GM21737 (cell line): ENCODE measurements around the gene NOTCH2.

Experiments used
- ATAC-seq: cut with Tn5 transposase; IDR thresholded peaks from one replicate; pipeline ENCODE4 v1.9.1; 2021; ENCODE audit warnings: mild to moderate bottlenecking, moderate library complexity; ENCODE audit not compliant: unreplicated experiment

NOTCH2 gene

DNA sequence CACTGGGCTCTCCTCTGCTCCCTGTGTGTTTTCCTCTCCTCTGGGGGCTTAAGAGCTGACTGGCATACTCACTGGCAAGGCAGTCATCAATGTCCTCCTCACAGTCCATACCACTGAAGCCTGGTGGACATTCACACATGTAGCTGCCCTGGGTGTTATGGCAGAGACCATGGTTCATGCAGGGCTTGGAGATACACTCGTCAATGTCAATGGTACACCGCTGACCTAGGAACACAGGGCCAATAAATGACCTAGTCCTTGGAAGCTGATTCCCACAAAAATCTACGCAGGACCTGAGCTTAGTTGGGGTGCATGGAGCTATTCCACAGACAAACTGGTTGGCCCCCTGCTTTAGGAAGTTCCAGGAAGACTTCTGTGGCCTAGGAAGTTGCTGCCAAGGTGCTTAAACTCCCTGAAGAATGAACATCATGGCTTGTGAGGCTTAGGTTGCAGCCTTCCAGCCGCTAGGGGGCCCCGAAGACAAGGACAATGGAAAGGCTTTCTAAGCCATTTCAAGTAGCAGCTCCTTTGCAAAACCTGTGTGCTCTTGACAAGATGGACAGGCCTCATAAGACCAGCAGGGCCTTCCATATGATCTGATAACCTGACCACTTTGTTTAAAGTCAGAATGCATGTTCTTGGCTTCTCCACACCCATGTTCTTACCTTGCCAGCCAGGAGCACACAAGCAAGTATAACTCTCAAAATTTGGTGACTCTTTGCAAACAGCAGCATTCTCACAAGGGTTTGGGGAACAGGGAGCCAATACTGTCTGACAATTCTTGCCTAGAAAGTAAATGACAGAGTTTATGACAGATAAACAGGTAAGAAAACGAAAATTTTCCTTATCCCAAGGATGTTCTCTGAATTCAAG, 120.9 kb downstream of the NOTCH2 start:
- no peak for ATAC-seq

GRCh38 chr1:119947468-119947867, 122.0 kb downstream of the NOTCH2 start:
- no peak for ATAC-seq

GRCh38 chr1:119946724-119947123, 122.7 kb downstream of the NOTCH2 start:
- no peak for ATAC-seq

GRCh38 chr1:119943216-119943615, 126.2 kb downstream of the NOTCH2 start:
- no peak for ATAC-seq

- ATAC-seq, result no peak
These were observed 128.1 kb downstream of the NOTCH2 start for GRCh38 chr1:119941392-119941791.

GRCh38 chr1:119940697-119941096, 128.8 kb downstream of the NOTCH2 start:
- ATAC-seq, result no peak

- no peak for ATAC-seq
These were observed 132.3 kb downstream of the NOTCH2 start for GRCh38 chr1:119937198-119937597.

DNA sequence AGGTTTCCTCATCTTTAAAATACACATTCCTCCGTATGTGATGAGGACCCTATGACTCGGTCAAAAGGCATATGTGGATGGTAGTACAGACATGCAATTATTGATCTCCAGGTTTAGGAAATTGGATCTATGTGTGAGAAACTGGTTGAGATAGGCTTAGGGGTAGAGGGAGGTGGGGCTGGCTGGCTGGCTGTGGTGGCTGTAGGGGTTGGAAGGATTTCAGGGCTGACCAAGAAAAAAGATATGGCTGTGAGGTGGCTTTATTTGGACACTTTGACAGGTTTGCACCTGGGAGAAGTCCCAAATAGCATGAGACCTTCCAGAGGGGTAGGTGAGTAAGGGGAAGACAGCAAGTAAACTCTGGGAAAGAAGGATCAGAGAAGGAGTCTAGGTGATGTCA, 133.5 kb downstream of the NOTCH2 start:
- ATAC-seq, result no peak

GRCh38 chr1:119935373-119935772, 134.1 kb downstream of the NOTCH2 start:
- ATAC-seq, result no peak

- no peak for ATAC-seq
These were observed 136.1 kb downstream of the NOTCH2 start for GRCh38 chr1:119933397-119933796.

- no peak for ATAC-seq
These were observed 139.7 kb downstream of the NOTCH2 start for GRCh38 chr1:119929643-119930315.

DNA sequence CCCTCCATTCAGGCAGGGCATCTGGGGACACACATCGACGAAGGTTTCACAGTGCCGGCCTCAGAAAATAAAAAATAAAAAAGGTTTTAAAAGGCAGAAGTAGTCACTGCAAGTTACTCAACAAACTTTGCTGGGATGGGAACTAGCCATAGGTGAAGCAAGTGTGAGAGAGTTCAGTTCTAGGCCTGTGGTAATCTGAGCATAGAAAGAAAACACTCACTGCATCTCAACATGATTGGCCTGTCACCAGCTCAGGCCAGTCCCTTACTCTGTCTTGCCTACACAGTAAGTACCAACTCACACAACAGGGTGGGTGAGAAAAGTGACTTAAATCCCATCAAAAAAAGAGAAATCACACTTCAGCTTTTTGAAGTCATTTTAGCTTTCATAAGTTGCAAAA, 142.9 kb downstream of the NOTCH2 start:
- no peak for ATAC-seq

DNA sequence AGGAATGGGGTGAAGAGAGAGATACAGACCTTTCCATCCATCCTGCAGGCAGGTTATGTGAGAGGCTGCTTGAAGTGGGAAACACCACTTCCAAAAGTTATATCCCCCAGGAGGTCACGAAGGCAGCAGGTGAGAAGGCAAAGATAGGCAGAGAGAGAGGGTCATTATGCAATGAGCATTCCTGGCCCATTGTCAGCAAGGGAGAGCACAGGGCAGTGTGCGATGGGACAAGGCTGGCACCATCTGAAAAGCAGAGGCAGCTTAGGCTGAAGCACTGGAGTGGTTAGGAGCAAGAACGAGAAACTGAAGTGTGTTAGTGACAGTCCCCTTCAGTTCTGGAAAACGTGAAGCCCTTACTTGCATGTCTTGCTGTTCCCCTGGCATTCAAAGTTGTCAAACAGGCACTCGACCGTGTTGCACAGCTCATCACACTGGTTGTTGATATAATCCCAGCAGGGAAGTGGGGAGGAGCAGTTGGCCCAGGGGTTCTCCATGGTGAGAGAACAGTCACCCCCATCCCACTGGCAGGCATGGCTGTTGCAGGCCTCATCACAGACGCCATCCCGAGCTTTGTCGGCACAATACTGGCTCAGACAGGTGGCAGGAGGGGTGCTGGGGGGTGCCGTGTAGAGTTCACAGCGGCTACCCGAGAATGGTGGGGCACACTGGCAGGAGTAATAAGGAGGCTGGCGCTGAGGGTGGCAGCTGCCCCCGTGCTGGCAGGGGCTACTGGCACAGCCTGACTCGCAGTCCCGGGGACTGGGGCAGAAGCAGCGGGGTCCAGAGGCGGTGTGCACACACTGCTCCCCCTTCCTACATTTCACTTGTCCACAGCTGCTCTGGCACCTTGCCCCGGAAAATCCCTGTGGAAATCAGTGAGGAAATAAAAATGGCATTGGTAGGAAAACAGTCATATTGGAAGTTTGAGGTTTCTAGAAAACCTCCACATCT, 144.2 kb downstream of the NOTCH2 start:
- no peak for ATAC-seq

DNA sequence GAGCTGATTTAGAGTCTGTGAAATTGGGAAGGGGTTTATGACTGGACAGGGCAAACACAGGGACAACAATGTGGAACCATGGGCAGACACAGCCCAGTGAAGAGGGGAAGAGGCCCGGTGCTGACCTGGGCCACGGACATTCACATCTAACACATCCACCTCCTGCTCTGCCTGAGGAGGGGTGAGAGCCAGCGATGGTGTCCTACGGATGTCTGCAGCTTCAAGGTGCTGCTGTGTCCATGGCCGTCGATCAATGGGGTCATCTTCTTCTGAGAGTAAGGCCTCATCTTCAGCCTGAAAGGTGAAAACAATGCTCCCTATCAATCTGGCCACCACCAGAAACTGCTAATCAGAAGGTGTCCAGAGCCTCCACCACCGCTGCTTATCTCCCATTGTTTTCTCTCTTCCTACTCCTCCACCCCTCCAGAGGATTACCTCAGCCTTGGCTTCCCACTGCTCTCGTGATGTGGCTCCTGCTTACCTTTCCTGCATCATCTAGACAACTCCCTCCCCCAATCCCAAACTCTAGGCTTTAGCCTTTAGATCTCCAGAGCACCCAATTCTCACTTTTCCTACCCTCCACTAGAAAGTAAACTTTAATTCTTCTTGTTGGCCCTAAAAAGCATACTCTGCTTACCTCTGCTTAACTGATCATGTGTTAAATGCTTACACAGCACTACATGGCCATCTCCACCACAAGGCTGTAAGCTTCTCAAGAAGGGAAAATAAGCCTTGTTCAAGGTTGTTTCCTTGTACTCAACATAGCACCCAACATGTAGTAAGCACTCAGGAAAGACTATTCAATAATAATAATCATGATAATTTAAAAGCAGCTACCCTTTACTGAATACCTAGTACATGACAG, 149.1 kb downstream of the NOTCH2 start:
- ATAC-seq, result no peak

GRCh38 chr1:119919241-119919640, 150.2 kb downstream of the NOTCH2 start:
- ATAC-seq, result no peak

DNA sequence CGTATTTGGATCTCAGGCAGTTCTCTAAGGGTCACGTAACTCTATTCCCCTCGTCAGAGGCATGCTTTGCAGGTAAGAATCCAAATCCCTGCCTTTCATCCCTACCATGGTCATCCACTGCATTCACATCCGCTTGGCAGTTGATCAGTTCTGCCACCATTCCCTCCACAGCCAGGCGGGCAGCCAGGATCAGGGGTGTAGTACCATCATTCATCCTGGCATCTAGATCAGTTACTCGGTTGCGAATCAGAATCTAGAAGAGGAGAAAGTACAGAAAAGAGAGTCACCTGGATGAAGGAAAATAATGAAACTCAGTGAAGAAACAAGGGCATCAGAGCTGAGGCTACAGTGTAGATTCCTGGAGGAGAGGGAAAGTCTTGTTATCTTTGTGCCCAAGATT, 151.2 kb downstream of the NOTCH2 start:
- ATAC-seq, result no peak

- no peak for ATAC-seq
These were observed 152.0 kb downstream of the NOTCH2 start for GRCh38 chr1:119917304-119918055.

GRCh38 chr1:119915517-119915916, 153.9 kb downstream of the NOTCH2 start:
- no peak for ATAC-seq

- ATAC-seq, result no peak
These were observed 155.4 kb downstream of the NOTCH2 start for GRCh38 chr1:119914071-119914470.

DNA sequence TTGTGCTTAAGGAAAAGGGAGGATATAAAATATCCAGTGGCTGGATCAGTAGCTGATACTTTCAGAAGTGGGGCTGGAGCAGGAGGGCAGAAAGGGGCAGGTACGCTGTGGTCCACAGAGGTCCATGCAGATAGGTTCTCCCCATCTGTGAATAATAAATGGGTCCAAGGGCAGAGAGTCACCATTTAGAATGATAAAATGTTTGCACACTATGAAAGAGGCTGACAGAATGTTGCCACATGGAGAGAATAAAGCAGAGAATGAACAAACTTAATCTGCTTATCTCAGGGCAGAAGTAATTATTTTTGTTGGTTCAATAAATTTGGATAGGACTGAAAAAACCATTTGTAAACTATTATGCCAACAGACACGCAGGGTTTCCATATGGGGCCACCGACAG, 156.5 kb downstream of the NOTCH2 start:
- ATAC-seq, result no peak
